Measurements from ENCODE around the gene ZNF480. TPM values are rescaled to one million over a fixed set of nuclear protein-coding genes. Genes with fewer than 3 reads are reported as not detected.

The ZNF480 gene
- total and polyA plus RNA-seq, 3 donors from 2014 or later = 3.3 to 4.6 (median 4.3) TPM

DNA sequence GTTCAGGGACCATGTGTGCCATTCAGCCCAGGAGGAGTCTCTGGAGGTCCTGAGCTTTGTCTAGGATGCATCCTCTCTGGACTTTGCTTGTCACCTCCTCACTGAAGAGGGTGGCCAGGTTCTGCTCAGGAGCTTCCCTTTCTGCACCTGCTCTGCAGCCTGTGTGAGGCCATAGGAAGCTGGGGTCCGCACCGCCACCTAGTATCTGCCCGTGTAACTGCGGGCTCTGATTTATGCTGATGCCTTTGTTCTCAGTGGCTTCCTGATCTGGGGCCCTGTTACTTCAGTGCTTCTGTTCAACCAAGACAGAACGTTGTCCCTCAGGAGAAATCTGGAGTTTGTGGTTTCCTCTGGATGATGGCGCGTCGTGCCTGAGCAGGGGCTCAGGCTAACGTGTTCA lies 54.5 kb downstream of the ZNF480 start:
- DNase-seq = no peak
- H3K36me3 ChIP-seq (ENCODE audit: low read depth, missing control alignments) = no peaks in the 10 kb centered on the region
- H3K9me3 ChIP-seq = no peaks in the 10 kb centered on the region
- H3K4me3 ChIP-seq = no peak overlapping the region
- intact Hi-C loops (cut with DNase I; ENCODE audit: low total_unique reads) = no loop called here
- WGBS, 2 donors = 78 to 80% methylated on average over 8 to 9 of the region's 9 CpGs
- no peaks in the 10 kb centered on the region for H3K27me3 ChIP-seq
- TF ChIP-seq POLR2A (IDR thresholded peaks at IDR 0.05) = no peak
- TF ChIP-seq CTCF (IDR thresholded peaks at IDR 0.05) = no peak
- no peaks in the 10 kb centered on the region for H3K4me1 ChIP-seq
- no peak overlapping the region for H3K27ac ChIP-seq

GRCh38 chr19:52366414-52366824 lies 69.5 kb downstream of the ZNF480 start:
- TF ChIP-seq CTCF (IDR thresholded peaks at IDR 0.05) = no peak
- no peak for TF ChIP-seq POLR2A (IDR thresholded peaks at IDR 0.05)
- Histone ChIP-seq H3K4me1 (peaks cover 3% of the 10 kb centered on the region), H3K27ac (no peak overlapping the region), H3K9me3 (no peaks in the 10 kb centered on the region), H3K36me3 (ENCODE audit: low read depth, missing control alignments) (no peaks in the 10 kb centered on the region), H3K4me3 (no peak overlapping the region), H3K27me3 (no peaks in the 10 kb centered on the region)
- no peak for DNase-seq
- intact Hi-C loops (cut with DNase I; ENCODE audit: low total_unique reads) = no loop called here
- 94 to 97% methylated on average over 8 of the region's 8 CpGs for WGBS, 2 donors

- Histone ChIP-seq H3K4me3 (peak within 1 kb of the TSS; percentile 69 to 83), H3K4me1 (peaks cover 3% of the 10 kb centered on the region), H3K9me3 (no peaks in the 10 kb centered on the region), H3K36me3 (ENCODE audit: low read depth, missing control alignments) (no peaks in the 10 kb centered on the region), H3K27me3 (no peaks in the 10 kb centered on the region), H3K27ac (peak within 1 kb of the TSS; percentile 87 to 89)
- peak; percentile 97 for DNase-seq
- intact Hi-C loops (cut with DNase I; ENCODE audit: low total_unique reads) = no loop called here
- 0 to 1% methylated on average over 42 to 52 of the region's 52 CpGs for WGBS, 2 donors
- TF ChIP-seq POLR2A (IDR thresholded peaks at IDR 0.05) (no peak), CTCF (IDR thresholded peaks at IDR 0.05) (no peak)
Measured at GRCh38 chr19:52369559-52370340, 72.8 kb downstream of the ZNF480 start, which contains the start of gene ZNF880. Gene ZNF880, plus strand, starts transcription at chr19:52369923. Its CDS starts 43 bp downstream, at chr19:52369966.

- H3K9me3 ChIP-seq = no peaks in the 10 kb centered on the region
- TF ChIP-seq POLR2A (IDR thresholded peaks at IDR 0.05) = no peak
- no peak for TF ChIP-seq CTCF (IDR thresholded peaks at IDR 0.05)
- peaks cover 3% of the 10 kb centered on the region for H3K4me1 ChIP-seq
- no peaks in the 10 kb centered on the region for H3K27me3 ChIP-seq
- peak overlapping the region; percentile 87 to 89 for H3K27ac ChIP-seq
- DNase-seq = no peak
- H3K4me3 ChIP-seq = peak overlapping the region; percentile 69 to 83
- intact Hi-C loops (cut with DNase I; ENCODE audit: low total_unique reads) = no loop called here
- 23% methylated on average over 7 of the region's 7 CpGs for WGBS, 2 donors
- H3K36me3 ChIP-seq (ENCODE audit: low read depth, missing control alignments) = no peaks in the 10 kb centered on the region
Measured at GRCh38 chr19:52370341-52370710, 73.4 kb downstream of the ZNF480 start.

MicroRNAs within 50 kb of the gene (microRNA counts, 767-probe panel; counts per million panel counts)
- microRNA hsa-miR-643 = 0 to 152 counts per million in 2 donors

Small RNAs within 50 kb of the gene (microRNA-seq; reads per million reads assigned to microRNA genes)
- 0.70 to 4.1 reads per million in 2 donors for gene MIR643 (ENCODE audit: borderline number of aligned reads in 2 of 2, borderline replicate concordance in 1 of 2)

Small RNAs within 50 kb of the gene (small RNA-seq; reads per million reads assigned to genes)
- 0 reads per million in 2 donors for gene MIR643
- 0 reads per million in 2 donors for gene RF00019

Other genes with a start within 250 kb of the ZNF480 start
- gene ZNF432, start 248.3 kb upstream of the ZNF480 start, total RNA-seq = 10 to 100 TPM; 15.7 to 16.8 TPM
- gene ZNF432, start 248.3 kb upstream of the ZNF480 start, polyA plus RNA-seq (ENCODE audit: insufficient read depth, low read depth, low replicate concordance) = 11.6 TPM
- gene ZNF841, start 201.4 kb upstream of the ZNF480 start, total RNA-seq = 10 to 100 TPM; 26.9 to 27.0 TPM
- 8.5 TPM for gene ZNF841, start 201.4 kb upstream of the ZNF480 start, polyA plus RNA-seq (ENCODE audit: insufficient read depth, low read depth, low replicate concordance)
- gene ZNF616, start 157.2 kb upstream of the ZNF480 start, total RNA-seq = 10 to 100 TPM in 1 of 2 donors, 1 to 10 TPM in 1; 9.0 to 11.3 TPM
- 6.3 TPM for gene ZNF616, start 157.2 kb upstream of the ZNF480 start, polyA plus RNA-seq (ENCODE audit: insufficient read depth, low read depth, low replicate concordance)
- gene ZNF836, start 125.5 kb upstream of the ZNF480 start, total RNA-seq = 1 to 10 TPM; 5.4 to 9.2 TPM
- gene ZNF836, start 125.5 kb upstream of the ZNF480 start, polyA plus RNA-seq (ENCODE audit: insufficient read depth, low read depth, low replicate concordance) = 3.3 TPM
- 100 to 1,000 TPM; 262 to 289 TPM for gene PPP2R1A, start 107.1 kb upstream of the ZNF480 start, total RNA-seq
- gene PPP2R1A, start 107.1 kb upstream of the ZNF480 start, polyA plus RNA-seq (ENCODE audit: insufficient read depth, low read depth, low replicate concordance) = 181 TPM
- gene ZNF766, start 27.6 kb upstream of the ZNF480 start, total RNA-seq = 10 to 100 TPM; 15.8 to 35.7 TPM
- 30.2 TPM for gene ZNF766, start 27.6 kb upstream of the ZNF480 start, polyA plus RNA-seq (ENCODE audit: insufficient read depth, low read depth, low replicate concordance)
- 10 to 100 TPM; 11.1 to 21.5 TPM for gene ZNF610, start 39.1 kb downstream of the ZNF480 start, total RNA-seq
- 16.6 TPM for gene ZNF610, start 39.1 kb downstream of the ZNF480 start, polyA plus RNA-seq (ENCODE audit: insufficient read depth, low read depth, low replicate concordance)
- gene ZNF880, start 72.8 kb downstream of the ZNF480 start, total RNA-seq = 10 to 100 TPM; 22.1 to 27.6 TPM
- 13.8 TPM for gene ZNF880, start 72.8 kb downstream of the ZNF480 start, polyA plus RNA-seq (ENCODE audit: insufficient read depth, low read depth, low replicate concordance)
- 10 to 100 TPM; 53.7 to 55.4 TPM for gene ZNF528, start 100.7 kb downstream of the ZNF480 start, total RNA-seq
- gene ZNF528, start 100.7 kb downstream of the ZNF480 start, polyA plus RNA-seq (ENCODE audit: insufficient read depth, low read depth, low replicate concordance) = 31.6 TPM
- 1 to 10 TPM; 3.7 to 8.3 TPM for gene ZNF534, start 132.0 kb downstream of the ZNF480 start, total RNA-seq
- gene ZNF534, start 132.0 kb downstream of the ZNF480 start, polyA plus RNA-seq (ENCODE audit: insufficient read depth, low read depth, low replicate concordance) = 2.1 TPM
- 10 to 100 TPM; 18.0 to 23.1 TPM for gene ZNF578, start 156.4 kb downstream of the ZNF480 start, total RNA-seq
- 12.2 TPM for gene ZNF578, start 156.4 kb downstream of the ZNF480 start, polyA plus RNA-seq (ENCODE audit: insufficient read depth, low read depth, low replicate concordance)
- 10 to 100 TPM; 28.4 to 31.5 TPM for gene ZNF808, start 230.5 kb downstream of the ZNF480 start, total RNA-seq
- 10.0 TPM for gene ZNF808, start 230.5 kb downstream of the ZNF480 start, polyA plus RNA-seq (ENCODE audit: insufficient read depth, low read depth, low replicate concordance)